D341Med (cell line): Measurements from ENCODE around the gene RPGRIP1.
"Not testable (repeated sequence)": the region's sequence is repeated elsewhere in the genome, so short reads cannot be mapped to it uniquely, and the experiment has no call there.

Experiments used
- DNase-seq: peaks from one replicate; pipeline ENCODE4 v3.0.0; 2012; ENCODE audit warnings: low spot score

RPGRIP1 gene

DNA sequence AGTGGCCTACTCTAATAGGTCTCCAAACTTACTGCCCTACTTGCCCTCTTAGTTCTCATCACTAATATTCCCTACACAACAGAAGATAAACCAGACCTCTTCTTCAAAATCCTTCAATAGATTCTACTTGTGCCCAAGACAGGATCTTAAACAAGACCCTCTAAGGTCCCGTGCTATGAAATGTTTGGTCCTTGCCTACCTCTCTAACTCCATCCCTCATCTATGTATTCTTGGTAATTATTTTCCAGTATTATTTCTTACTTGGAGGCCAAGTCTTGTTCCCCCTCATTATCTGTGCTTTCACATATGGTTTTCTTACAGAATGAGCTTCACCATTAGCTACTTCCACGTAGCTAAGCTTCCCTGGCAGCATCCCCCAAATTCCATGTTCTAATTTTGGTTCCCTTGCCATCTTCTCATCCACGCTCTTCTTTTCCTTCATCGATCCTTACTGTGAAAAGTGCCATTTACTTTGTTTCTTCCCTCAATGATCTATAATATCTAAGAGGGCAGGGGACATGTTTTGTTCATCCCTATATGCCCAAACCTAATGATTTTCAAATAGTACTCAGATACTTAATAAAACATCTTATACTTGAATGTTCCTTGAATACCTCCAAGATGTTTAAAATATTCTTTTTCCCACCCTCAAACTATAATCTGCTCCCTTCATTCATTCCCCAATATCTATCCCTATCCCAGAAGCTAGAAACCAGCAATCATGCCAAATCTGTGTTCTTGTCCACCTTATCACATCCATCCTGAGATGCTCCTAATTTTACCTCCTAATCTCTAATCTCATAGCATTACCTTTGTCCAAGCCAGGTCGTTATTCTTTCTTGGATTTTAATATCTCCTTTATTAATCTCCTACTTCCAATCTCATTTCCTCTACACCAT lies 20.7 kb upstream of the RPGRIP1 start:
- DNase-seq, result no peak

DNA sequence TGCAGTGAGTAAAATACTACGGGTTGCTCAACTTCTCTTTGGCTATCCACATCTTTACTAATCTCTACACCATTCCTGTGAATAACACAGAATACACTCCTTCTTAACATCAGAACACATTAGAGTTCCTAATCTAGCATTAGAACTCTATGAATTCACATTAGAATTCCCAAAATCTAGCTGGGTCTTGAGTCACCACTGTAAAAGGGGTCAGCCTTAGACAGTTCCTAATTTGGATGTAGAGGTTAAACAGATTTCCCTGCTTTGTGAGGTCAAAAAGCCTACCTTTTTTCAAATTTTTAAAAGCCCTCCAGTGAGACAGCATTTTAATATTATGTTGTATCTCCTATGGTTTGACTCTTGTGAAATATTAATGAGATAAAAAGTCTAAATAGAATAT lies 18.1 kb upstream of the RPGRIP1 start:
- DNase-seq, result no peak

DNA sequence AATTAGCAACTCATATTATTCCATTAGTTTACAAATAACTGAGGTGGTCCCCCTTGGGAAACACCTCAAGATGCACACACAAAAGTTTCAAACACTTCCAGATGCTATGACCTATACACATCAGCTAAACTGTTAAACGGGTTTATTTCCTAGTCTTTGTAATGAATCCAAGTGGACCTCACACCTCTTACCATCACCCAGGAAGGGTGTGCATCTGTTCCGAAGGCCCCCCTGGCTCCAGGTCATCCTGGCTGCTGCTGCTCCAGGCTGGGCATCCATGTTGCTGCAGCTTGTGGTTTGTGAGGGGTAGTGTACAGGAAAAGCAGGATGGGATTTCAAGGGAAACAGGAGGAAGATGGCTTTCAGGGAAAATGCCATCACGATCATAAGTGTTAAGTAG lies 17.5 kb upstream of the RPGRIP1 start:
- DNase-seq, result no peak

DNA sequence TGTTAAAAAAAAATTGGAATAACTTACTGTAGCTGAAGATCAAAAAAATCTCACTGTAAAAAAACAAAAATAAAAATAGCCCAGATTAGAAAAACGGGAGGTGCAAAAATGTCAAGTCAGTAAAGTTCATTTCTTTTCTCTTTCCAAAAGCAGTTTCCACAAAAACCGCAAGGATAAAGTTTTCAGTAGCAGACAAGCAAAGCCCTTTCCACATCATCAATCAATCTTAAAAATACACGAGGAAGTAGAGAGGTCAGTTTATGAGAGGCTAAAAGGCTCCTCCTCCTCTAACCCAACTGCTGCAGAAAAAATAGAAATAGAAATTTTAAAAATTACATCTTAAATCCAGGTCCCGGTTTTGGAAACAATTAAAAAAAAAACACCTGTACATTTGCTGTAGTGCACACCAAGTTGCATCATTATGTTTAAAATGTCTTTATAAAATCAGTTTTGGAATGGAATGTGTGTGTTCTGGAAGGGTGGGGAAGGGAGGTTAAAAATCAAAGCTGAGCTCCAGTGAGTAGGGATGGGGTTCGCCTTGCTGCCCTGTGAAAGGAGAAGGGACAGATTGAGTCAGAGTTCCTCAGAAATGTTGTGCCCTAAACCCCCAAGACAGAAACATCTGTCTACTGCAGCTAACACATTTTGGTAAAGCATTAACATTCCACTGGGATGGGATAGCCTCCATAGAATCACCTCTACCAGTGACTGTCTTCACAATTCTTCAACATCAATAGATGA lies 16.4 kb upstream of the RPGRIP1 start:
- no peak for DNase-seq

DNA sequence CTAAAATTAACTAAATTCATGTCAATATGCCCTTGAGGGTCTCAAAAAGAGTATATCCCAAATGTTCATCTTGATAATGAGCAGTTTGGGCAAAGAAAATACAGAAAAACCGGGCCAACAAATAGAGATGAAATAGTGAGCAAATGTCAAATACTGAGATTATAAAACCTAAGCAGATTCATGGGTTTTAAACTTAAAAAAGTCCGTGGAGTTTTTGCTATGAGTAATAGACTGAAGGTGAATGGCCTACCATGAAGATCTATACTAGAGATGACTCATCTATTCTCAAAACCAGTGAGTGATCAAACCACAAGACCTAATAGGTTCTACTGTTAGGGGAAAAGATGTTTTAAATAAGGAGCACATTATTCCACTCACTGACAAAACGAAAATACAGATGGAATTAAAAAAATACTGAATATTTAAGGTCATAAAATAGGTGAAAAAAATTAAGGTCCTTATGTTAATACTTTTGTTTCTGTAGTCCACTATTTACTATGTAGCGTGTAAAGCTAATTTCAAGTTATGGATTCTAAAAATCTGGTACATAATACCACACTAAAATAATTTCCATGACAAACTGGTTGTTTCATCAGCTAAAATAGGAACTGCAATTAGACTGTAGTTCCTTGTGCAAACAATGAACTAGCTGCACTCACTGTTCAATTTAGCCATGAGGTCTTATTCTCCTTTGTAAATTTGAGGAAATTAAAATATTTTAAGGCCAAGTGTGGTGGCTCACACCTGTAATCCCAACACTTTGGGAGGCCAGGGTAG lies 15.7 kb upstream of the RPGRIP1 start:
- no peak for DNase-seq

DNA sequence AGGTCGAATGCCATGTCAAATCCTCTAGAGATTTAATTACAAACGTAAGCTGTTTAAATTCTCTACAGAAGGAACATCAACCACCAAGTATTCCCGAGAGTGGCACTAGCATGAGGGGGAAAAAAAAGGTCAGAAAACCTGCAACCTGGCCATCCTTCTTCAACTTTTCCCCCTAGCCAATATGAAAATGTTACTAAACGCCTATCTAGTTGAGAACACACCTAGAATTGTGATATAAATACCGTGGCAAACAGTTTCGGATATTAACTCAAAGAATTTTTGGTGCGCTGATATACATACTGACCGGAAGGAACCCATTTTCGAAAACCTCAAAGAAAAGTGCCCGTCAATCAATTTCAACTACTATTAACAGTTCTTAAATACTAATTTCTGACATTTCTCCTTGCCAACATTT lies 12.4 kb upstream of the RPGRIP1 start:
- peak; percentile 33 for DNase-seq

DNA sequence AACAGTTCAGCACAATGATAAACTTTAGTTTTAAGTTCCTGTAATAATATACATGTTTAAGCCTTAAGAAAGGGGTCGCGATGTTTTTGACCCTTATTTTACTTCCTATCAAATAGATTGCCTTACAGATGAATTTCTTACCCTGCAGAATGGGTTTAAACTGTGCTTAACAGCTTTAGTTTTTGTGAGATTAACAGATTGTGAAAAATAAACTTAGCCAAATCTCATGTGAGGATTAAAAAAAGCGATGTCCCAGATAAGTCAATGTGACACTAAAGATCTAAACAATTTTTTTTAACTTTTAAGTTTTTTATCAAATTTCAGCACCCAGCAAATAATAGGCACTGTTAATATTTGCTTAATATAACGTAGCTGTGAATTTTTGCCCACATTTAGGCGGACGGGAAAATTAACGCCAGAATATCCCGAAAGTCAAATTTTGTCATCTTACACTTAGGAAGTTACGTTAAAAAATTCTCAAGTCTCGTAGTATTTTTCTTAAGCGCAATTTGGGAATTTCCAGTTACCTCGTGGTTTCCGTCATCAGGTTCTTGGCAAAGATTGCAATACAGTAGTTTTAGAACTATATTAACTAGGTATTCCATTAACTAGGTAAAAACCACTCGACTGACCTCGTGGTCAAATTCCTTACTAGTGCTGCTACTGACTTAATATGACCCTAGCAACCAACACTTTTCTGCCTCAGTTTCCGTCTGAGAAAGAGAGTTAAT lies 11.8 kb upstream of the RPGRIP1 start:
- DNase-seq, result no peak

DNA sequence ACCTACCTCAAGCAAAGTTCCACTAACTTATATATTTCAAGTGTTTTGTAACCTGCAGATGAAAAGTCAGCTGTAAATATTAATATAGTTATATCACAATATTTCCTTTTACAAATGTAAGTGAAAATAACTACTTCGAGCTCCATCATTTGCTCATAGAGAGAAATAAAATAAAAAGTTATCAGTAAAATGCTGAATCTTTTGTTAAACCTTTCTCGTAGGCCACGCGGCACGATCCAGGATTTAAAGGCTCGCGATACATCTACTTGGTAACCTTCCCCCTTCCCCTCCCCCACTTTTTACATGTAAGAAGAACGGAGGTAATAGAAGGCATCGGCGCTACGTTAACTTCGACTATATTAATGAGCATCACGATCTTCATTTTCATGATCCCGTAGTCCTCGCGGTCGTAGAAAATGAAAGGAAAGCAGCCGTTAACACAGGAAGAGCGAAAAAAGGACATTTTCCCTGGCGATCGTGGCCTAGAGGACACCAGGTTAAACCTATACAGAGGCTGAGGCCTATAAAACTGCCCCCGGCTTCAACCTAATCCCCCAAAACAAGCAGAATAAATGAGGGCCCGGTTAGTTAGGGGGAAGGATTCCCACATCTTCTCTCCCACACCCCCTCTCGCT lies 11.1 kb upstream of the RPGRIP1 start:
- DNase-seq, result no peak

DNA sequence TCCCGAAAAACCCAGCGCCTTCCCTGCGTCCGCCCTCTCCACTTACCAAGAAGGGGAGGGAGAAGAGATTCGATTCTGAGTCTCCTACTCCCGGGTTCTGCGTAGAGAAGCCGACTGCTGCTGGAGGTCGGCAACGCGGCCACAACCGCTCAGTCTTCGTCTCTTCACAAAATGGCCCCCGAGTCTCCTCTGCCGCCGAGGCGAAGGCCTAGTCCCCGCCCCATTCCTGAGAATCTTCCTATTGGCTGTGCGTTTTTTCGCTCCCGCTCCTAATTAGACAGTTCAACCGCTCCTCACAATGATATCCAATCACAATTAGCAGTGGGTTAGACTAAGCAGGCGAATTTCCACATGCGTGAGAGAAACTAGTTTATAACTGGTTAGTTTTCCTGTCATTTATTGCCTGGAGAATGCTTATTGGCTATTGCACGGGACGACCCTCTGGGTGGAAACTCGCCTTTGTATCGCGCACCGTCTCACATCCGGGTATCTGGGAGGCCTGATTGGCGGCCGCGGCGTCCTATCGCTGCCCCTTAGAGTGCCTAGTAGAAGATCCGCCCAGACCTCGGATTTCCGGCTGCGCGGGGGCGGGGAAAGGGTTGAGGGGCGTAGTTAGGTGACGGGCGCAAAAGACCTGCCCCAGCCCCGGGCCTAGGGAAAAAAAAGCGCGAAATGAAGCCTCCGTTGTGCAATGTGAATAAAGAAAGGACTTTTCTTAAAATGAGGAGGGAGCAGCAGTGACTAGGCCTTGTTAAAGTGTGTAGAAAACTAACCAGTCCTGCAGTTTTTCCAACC lies 10.4 kb upstream of the RPGRIP1 start, which contains the start of gene HNRNPC:
HNRNPC (minus strand) TSS at position 191 of the 795 bp plus-strand sequence. CDS start 35,249 bp downstream, outside the sequence.
- peak; percentile 94 for DNase-seq

DNA sequence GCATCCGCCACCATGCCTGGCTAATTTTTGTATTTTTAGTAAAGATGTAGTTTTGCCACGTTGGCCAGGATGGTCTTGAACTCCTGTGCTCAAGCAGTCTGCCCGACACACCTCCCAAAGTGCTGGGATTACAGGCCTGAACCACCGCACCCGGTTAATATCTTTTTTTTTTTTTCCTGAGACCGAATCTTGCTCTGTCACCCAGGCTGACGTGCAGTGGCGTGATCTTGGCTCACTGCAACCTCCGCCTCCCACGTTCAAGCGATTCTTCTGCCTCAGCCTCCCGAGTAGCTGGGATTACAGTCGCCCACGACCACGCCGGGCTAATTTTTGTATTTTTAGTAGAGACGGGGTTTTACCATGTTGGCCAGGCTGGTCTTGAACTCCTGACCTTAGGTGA lies 7.2 kb upstream of the RPGRIP1 start:
- not testable (repeated sequence) for DNase-seq

DNA sequence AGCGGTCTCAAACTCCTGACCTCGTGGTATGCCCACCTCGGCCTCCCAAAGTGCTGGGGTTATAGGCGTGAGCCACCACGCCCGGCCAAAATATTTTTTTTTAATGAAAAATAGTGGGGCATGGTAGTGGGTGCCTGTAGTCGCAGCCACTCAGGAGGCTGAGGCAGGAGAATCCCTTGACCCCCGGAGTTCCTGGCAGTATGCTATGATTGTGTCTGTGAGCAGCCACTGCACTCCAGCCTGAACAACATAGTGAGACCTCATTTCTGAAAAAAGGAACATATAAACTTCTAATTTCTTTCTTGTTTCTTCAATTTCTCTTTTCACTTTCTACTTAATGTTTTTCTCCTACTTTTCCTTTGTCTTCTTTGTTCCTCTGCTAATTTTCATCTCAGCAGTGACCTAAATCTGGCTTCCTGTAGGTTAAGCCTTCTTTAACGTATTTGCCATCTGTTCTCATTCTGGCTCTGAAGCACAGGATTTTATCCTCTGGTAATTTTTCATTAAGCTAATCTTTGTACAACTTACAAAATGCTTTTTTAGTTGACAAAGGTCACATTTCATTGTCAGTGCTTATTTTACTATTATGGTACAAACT lies 4.5 kb upstream of the RPGRIP1 start:
- no peak for DNase-seq

DNA sequence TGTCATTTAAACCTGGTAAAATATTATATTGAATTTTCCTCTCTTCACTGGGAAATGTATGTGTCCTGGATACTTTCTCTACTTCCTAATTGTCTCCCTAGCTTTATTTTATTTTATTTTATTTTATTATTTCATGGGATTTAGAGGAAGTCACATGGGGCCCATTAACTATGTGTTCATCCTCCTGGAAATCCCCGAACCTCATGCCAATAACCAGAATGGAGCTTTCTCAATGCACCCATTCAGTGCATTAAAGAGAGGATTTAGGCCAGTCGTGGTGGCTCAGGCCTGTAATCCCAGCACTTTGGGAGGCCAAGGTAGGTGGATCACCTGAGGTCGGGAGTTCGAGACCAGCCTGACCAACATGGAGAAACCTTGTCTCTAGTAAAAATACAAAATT lies 1.3 kb upstream of the RPGRIP1 start:
- no peak for DNase-seq

DNA sequence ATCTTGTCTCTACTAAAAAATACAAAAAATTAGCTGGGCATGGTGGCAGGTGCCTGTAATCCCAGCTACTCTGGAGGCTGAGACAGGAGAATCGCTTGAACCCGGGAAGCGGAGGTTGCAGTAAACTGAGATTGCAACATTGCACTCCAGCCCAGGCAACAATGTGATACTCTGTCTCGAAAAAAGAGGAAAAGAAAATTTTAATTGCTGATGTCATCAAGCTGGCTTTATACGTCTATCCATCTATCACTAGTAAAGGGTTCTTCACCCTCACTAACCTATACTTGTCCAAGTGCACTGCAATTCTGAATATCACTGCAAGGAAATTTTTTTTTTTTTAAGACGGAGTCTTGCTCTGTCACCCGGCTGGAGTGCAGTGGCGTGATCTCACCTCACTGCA lies 2.0 kb downstream of the RPGRIP1 start:
- not testable (repeated sequence) for DNase-seq

DNA sequence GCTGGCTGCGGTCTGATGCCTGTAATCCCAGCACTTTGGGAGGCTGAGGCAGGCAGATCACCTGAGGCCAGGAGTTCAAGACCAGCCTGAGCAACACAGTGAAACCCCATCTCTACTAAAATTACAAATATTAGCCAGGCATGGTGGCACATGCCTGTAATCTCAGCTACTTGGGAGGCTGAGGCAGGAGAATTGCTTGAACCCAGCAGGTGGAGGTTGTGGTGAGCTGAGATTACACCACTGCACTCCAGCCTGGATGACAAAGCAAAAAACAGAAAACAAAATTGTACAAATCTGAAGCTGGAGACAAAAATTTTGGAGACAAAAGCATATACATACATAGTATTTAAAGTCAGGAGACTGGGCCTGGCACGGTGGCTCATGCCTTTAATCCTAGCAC lies 6.6 kb downstream of the RPGRIP1 start:
- DNase-seq, result not testable (repeated sequence)

DNA sequence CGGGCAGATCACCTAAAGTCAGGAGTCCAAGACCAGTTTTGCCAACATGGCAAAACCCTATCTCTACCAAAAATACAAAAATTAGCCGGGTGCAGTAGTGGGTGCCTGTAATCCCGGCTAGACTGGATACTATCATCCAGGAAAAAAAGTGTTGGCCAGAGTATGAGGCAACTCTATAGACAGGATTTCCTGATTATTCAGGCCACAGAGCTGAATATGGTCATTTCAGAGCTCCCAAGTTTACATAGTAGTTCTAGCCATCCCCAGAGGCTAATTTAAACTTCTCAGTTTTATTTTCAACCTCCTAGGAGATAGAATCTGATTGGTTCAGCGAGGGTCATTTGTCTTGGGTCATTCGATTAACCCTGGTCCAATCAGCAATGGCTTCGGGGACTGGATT lies 7.3 kb downstream of the RPGRIP1 start:
- DNase-seq, result no peak

DNA sequence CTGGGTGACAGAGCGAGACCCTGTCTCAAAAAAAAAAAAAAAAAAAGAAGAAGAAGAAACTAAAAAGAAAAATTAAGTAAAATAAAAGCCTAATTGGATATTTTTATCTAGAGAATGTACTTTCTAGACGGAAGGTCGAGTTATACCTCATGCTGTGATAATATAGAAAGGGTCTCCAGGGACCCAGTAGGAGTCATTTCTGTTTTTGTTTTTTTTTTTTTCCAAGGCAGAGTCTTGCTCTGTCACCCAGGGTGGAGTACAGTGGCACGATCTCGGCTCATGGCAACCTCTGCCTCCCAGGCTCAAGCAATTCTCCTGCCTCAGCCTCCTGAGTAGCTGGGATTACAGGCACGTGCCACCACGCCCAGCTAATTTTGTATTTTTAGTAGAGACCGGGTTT lies 14.1 kb downstream of the RPGRIP1 start:
- DNase-seq, result not testable (repeated sequence)

DNA sequence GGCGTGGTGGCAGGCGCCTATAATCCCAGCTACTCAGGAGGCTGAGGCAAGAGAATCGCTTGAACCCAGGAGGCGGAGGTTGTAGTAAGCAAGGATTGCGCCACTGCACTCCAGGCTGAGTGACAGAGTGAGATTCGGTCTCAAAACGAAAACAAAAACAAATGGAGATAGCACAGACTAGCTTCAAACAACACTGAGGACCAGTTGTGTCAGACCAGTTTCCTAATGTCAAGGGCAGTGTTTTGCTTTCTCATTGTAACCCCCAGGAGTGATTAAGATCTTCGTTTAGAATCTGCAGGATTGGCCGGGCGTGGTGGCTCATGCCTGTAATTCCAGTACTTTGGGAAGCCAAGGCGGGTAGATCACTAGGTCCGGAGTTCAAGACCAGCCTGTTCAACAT lies 18.5 kb downstream of the RPGRIP1 start:
- no peak for DNase-seq

DNA sequence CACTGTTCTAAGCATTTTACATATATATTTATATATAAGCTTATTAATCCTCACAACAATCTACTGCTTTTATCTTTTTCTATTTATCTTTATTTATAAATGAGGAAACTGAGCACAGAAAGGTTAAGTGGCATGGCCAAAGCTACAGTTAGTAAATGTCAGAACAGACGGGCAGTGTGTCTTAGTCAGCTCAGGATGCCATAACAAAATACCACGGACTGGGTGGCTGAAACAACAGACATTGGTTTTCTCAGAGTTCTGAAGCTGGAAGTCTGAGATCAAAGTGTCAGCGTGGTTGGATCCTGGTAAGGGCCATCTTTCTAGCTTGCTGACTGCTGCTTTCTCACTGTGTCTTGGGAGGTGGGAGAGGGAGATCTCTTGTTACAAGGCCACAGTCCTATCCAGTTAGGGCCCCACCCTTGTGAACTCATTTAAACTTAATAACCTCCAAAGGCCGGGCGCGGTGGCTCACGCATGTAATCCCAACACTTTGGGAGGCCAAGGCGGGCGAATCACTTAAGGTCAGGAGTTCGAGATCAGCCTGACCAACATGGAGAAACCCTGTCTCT lies 19.8 kb downstream of the RPGRIP1 start:
- no peak for DNase-seq

DNA sequence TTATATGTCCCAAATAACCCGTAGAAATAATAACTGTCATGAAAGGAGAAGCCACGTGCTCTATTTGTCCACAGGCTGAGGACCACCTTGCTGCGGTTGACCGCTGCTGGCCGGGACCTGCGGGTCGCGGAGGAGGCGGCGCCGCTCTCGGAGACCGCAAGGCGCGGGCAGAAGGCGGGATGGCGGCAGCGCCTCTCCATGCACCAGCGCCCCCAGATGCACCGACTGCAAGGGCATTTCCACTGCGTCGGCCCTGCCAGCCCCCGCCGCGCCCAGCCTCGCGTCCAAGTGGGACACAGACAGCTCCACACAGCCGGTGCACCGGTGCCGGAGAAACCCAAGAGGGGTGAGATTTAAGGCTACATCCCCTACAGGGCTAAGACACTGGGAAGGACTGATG lies 21.0 kb downstream of the RPGRIP1 start:
- no peak for DNase-seq
